NCI-H1930 (cell line): ENCODE results near the gene PLPP4.

Experiments used
- DNase-seq, 2 experiments: peaks; one replicate each; lab custom pipeline; 2025; lab: John Stamatoyannopoulos, UW

PLPP4 gene

DNA sequence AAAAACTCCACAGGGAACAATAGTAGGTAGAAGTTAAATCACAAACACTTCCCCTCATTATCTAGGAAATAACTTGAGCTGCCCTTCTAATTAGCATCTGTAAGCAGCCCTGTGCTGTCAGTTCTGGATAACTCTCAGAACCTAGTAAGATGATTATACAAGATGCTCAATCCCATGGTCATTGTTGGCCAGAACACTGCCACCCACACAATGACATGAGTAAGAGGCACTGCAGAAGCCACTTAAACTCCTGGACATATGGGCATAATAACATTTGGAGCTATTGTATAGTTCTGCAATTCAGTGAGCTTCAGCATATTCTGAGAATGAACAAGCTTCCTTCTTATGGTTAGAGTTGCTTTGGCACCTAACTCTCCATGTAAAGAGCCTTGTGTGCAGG lies 153.8 kb downstream of the PLPP4 start:
- DNase-seq: no peak

DNA sequence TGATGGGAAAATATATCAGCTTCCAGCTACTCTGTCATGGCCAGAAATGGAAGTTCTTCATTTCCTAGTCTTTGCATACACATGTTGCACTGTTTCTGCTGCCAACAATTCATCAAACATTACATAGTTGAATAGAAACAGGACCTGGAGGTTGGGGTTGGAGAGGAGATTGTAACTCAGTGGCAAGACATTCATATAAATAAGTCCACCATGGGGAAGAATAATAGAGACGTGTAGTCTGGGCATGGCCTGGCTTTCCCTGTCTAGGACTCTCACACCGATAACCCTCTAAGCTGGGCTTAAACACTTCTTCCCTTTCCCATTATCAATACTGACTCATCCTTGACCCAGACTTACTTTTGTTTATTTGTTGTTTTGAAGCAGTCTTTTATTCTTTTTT lies 155.7 kb downstream of the PLPP4 start:
- no peak for DNase-seq

GRCh38 chr10:120613180-120613579 lies 156.2 kb downstream of the PLPP4 start:
- no peak for DNase-seq

GRCh38 chr10:120614680-120615079 lies 157.7 kb downstream of the PLPP4 start:
- no peak for DNase-seq

GRCh38 chr10:120616311-120616911 lies 159.4 kb downstream of the PLPP4 start:
- DNase-seq: no peak

GRCh38 chr10:120628197-120628596 lies 171.2 kb downstream of the PLPP4 start:
- DNase-seq: no peak

DNA sequence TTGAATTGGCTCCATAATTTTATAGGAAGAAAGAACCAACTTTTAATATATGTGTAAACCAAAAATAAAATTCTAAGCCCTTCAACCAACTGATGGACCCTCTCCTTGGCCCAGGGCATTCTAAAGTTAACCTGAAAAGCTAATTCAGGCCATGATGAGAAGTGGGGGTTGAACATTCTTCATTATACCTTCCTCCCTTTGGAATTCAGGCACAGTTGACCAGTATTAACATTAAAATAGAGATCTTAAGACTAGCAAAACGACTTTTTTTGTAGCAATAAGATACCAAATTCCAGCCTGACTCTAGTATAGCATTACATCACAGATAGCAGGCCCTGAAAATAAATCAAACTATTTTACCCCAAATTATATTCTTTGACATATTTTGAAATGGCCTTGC lies 173.2 kb downstream of the PLPP4 start:
- no peak for DNase-seq

DNA sequence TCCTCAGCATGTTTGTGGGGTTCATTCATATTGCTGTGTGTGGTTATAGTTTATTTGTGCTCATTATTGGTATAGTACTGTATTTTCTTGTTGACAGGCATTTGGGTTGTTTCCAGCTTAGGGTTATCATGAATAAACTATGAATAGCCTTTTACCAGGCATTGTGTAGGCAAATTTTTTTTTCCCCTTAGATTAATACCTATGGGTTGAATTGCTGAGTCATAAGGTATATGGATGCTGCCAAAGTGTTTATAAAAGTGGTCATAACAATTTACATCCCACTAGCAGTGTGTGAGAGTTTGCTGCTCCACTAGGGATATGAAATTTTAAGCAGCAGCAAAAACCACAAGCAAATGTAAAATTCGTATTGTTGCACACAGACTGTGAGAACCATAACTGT lies 175.0 kb downstream of the PLPP4 start:
- no peak for DNase-seq

DNA sequence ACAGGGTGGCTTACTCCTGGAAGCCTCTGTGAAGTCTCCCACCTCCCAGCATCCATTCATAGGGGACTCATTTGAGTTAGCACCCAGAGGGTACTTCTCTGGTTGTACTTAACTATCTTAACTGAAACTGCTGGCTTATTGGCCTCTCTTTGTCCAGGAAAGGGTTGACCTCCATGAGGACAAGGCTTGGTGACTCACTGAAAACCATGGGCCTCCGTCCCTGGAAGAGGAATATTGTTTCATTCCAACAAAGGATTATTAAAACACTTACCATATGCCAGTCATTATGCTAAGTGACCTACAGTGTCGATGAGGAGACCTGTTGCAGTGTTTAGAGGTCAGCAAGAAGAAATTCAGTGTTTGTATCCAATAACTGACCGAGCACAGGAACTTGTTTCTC lies 175.9 kb downstream of the PLPP4 start:
- DNase-seq: no peak

DNA sequence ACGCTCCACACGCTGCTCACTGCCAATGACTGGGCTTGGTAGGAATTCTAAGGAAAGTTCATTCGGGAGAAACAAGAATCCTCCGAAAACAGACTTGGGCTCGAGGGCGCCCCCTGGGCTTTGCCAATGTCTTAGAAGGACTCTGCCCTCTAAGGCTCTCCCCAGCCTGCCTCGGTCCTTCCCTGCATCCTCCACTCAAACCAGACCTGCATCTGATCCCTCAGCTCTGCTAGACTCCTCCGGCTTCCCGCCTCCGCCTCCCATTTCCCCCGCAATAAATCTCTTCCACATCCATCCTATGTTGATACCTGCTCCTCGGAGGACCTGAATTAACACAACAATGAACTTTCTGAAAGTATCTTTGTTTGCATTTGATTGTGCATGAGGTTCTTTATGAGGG lies 177.6 kb downstream of the PLPP4 start:
- no peak for DNase-seq
